CD4-positive, alpha-beta T cell treated with Interleukin-2 at 100 ng/mL for 4 hours (primary cell): ENCODE measurements around the gene SSC4D.

Experiments
- DNase-seq: peaks from one replicate; pipeline ENCODE4 v3.0.0-alpha.2; 2020; ENCODE audit warnings: low spot score

Gene SSC4D

GRCh38 chr7:76354516-76354915 is 55.0 kb downstream of the SSC4D start:
- no peak for DNase-seq

- no peak for DNase-seq
Observed at GRCh38 chr7:76353744-76354143, 55.8 kb downstream of the SSC4D start.

- no peak for DNase-seq
Observed at GRCh38 chr7:76352193-76352592, 57.3 kb downstream of the SSC4D start.

GRCh38 chr7:76351372-76351771 is 58.1 kb downstream of the SSC4D start:
- DNase-seq: no peak

- DNase-seq: no peak
Observed at GRCh38 chr7:76349313-76349885, 60.1 kb downstream of the SSC4D start.

GRCh38 chr7:76347710-76348109 is 61.8 kb downstream of the SSC4D start:
- no peak for DNase-seq

GRCh38 chr7:76346778-76347177 is 62.7 kb downstream of the SSC4D start:
- DNase-seq: no peak

- no peak for DNase-seq
Observed at GRCh38 chr7:76346097-76346496, 63.4 kb downstream of the SSC4D start.

GRCh38 chr7:76343931-76344321 is 65.6 kb downstream of the SSC4D start:
- DNase-seq: no peak

GRCh38 chr7:76343294-76343930 is 66.1 kb downstream of the SSC4D start:
- DNase-seq: peak; percentile 11

- no peak for DNase-seq
Observed at GRCh38 chr7:76342222-76342621, 67.3 kb downstream of the SSC4D start.

- DNase-seq: no peak
Observed at GRCh38 chr7:76340617-76341131, 68.8 kb downstream of the SSC4D start.
